ENCODE results near the gene PPP6R3.

PPP6R3 gene

GRCh38 chr11:68652683-68653156 is 192.2 kb downstream of the PPP6R3 start:
- H3K4me1 ChIP-seq (ENCODE audit: control insufficient read depth, insufficient read depth, low read length) = no peaks in the 10 kb centered on the region
- H3K36me3 ChIP-seq (ENCODE audit: control insufficient read depth, insufficient read depth, low read length) = no peaks in the 10 kb centered on the region
- no peaks in the 10 kb centered on the region for H3K27me3 ChIP-seq (ENCODE audit: control insufficient read depth, insufficient read depth, low read length)
- H3K27ac ChIP-seq (ENCODE audit: low read depth, low read length) = no peak overlapping the region
- no peaks in the 10 kb centered on the region for H3K9me3 ChIP-seq (ENCODE audit: control insufficient read depth, insufficient read depth, low read length)
- no peak overlapping the region for H3K4me3 ChIP-seq (ENCODE audit: low read depth, low read length)
- no peak overlapping the region for H3K9ac ChIP-seq (ENCODE audit: low read depth, low read length)

GRCh38 chr11:68653486-68654430 is 193.2 kb downstream of the PPP6R3 start:
- Histone ChIP-seq H3K36me3 (ENCODE audit: control insufficient read depth, insufficient read depth, low read length) (no peaks in the 10 kb centered on the region), H3K4me3 (ENCODE audit: low read depth, low read length) (no peak overlapping the region), H3K9ac (ENCODE audit: low read depth, low read length) (no peak overlapping the region), H3K27ac (ENCODE audit: low read depth, low read length) (no peak overlapping the region), H3K4me1 (ENCODE audit: control insufficient read depth, insufficient read depth, low read length) (no peaks in the 10 kb centered on the region), H3K27me3 (ENCODE audit: control insufficient read depth, insufficient read depth, low read length) (no peaks in the 10 kb centered on the region), H3K9me3 (ENCODE audit: control insufficient read depth, insufficient read depth, low read length) (no peaks in the 10 kb centered on the region)

GRCh38 chr11:68654978-68655377 is 194.4 kb downstream of the PPP6R3 start:
- no peaks in the 10 kb centered on the region for H3K36me3 ChIP-seq (ENCODE audit: control insufficient read depth, insufficient read depth, low read length)
- no peak overlapping the region for H3K27ac ChIP-seq (ENCODE audit: low read depth, low read length)
- no peak overlapping the region for H3K9ac ChIP-seq (ENCODE audit: low read depth, low read length)
- no peaks in the 10 kb centered on the region for H3K27me3 ChIP-seq (ENCODE audit: control insufficient read depth, insufficient read depth, low read length)
- no peaks in the 10 kb centered on the region for H3K9me3 ChIP-seq (ENCODE audit: control insufficient read depth, insufficient read depth, low read length)
- no peak overlapping the region for H3K4me3 ChIP-seq (ENCODE audit: low read depth, low read length)
- H3K4me1 ChIP-seq (ENCODE audit: control insufficient read depth, insufficient read depth, low read length) = no peaks in the 10 kb centered on the region

GRCh38 chr11:68655406-68655805 is 194.9 kb downstream of the PPP6R3 start:
- H3K4me1 ChIP-seq (ENCODE audit: control insufficient read depth, insufficient read depth, low read length) = no peaks in the 10 kb centered on the region
- H3K27me3 ChIP-seq (ENCODE audit: control insufficient read depth, insufficient read depth, low read length) = no peaks in the 10 kb centered on the region
- H3K9ac ChIP-seq (ENCODE audit: low read depth, low read length) = no peak overlapping the region
- no peaks in the 10 kb centered on the region for H3K9me3 ChIP-seq (ENCODE audit: control insufficient read depth, insufficient read depth, low read length)
- no peaks in the 10 kb centered on the region for H3K36me3 ChIP-seq (ENCODE audit: control insufficient read depth, insufficient read depth, low read length)
- H3K4me3 ChIP-seq (ENCODE audit: low read depth, low read length) = no peak overlapping the region
- no peak overlapping the region for H3K27ac ChIP-seq (ENCODE audit: low read depth, low read length)

- Histone ChIP-seq H3K9ac (ENCODE audit: low read depth, low read length) (no peak overlapping the region), H3K27ac (ENCODE audit: low read depth, low read length) (no peak overlapping the region), H3K4me3 (ENCODE audit: low read depth, low read length) (no peak overlapping the region), H3K36me3 (ENCODE audit: control insufficient read depth, insufficient read depth, low read length) (no peaks in the 10 kb centered on the region), H3K27me3 (ENCODE audit: control insufficient read depth, insufficient read depth, low read length) (no peaks in the 10 kb centered on the region), H3K9me3 (ENCODE audit: control insufficient read depth, insufficient read depth, low read length) (no peaks in the 10 kb centered on the region), H3K4me1 (ENCODE audit: control insufficient read depth, insufficient read depth, low read length) (no peaks in the 10 kb centered on the region)
Observed at GRCh38 chr11:68655806-68656205, 195.3 kb downstream of the PPP6R3 start.

GRCh38 chr11:68657021-68657780 is 196.6 kb downstream of the PPP6R3 start:
- no peaks in the 10 kb centered on the region for H3K27me3 ChIP-seq (ENCODE audit: control insufficient read depth, insufficient read depth, low read length)
- H3K9me3 ChIP-seq (ENCODE audit: control insufficient read depth, insufficient read depth, low read length) = no peaks in the 10 kb centered on the region
- no peaks in the 10 kb centered on the region for H3K4me1 ChIP-seq (ENCODE audit: control insufficient read depth, insufficient read depth, low read length)
- no peak overlapping the region for H3K4me3 ChIP-seq (ENCODE audit: low read depth, low read length)
- H3K36me3 ChIP-seq (ENCODE audit: control insufficient read depth, insufficient read depth, low read length) = no peaks in the 10 kb centered on the region
- no peak overlapping the region for H3K27ac ChIP-seq (ENCODE audit: low read depth, low read length)
- H3K9ac ChIP-seq (ENCODE audit: low read depth, low read length) = no peak overlapping the region

GRCh38 chr11:68658097-68658496 is 197.5 kb downstream of the PPP6R3 start:
- Histone ChIP-seq H3K27me3 (ENCODE audit: control insufficient read depth, insufficient read depth, low read length) (no peaks in the 10 kb centered on the region), H3K27ac (ENCODE audit: low read depth, low read length) (no peak overlapping the region), H3K4me3 (ENCODE audit: low read depth, low read length) (no peak overlapping the region), H3K36me3 (ENCODE audit: control insufficient read depth, insufficient read depth, low read length) (no peaks in the 10 kb centered on the region), H3K9me3 (ENCODE audit: control insufficient read depth, insufficient read depth, low read length) (no peaks in the 10 kb centered on the region), H3K9ac (ENCODE audit: low read depth, low read length) (no peak overlapping the region), H3K4me1 (ENCODE audit: control insufficient read depth, insufficient read depth, low read length) (no peaks in the 10 kb centered on the region)

- Histone ChIP-seq H3K9me3 (ENCODE audit: control insufficient read depth, insufficient read depth, low read length) (no peaks in the 10 kb centered on the region), H3K27ac (ENCODE audit: low read depth, low read length) (no peak overlapping the region), H3K4me1 (ENCODE audit: control insufficient read depth, insufficient read depth, low read length) (no peaks in the 10 kb centered on the region), H3K4me3 (ENCODE audit: low read depth, low read length) (no peak overlapping the region), H3K36me3 (ENCODE audit: control insufficient read depth, insufficient read depth, low read length) (no peaks in the 10 kb centered on the region), H3K9ac (ENCODE audit: low read depth, low read length) (no peak overlapping the region), H3K27me3 (ENCODE audit: control insufficient read depth, insufficient read depth, low read length) (no peaks in the 10 kb centered on the region)
Observed at GRCh38 chr11:68658661-68659060, 198.1 kb downstream of the PPP6R3 start.

- no peaks in the 10 kb centered on the region for H3K9me3 ChIP-seq (ENCODE audit: control insufficient read depth, insufficient read depth, low read length)
- no peak overlapping the region for H3K4me3 ChIP-seq (ENCODE audit: low read depth, low read length)
- no peaks in the 10 kb centered on the region for H3K4me1 ChIP-seq (ENCODE audit: control insufficient read depth, insufficient read depth, low read length)
- H3K36me3 ChIP-seq (ENCODE audit: control insufficient read depth, insufficient read depth, low read length) = no peaks in the 10 kb centered on the region
- no peak overlapping the region for H3K9ac ChIP-seq (ENCODE audit: low read depth, low read length)
- H3K27ac ChIP-seq (ENCODE audit: low read depth, low read length) = no peak overlapping the region
- H3K27me3 ChIP-seq (ENCODE audit: control insufficient read depth, insufficient read depth, low read length) = no peaks in the 10 kb centered on the region
Observed at GRCh38 chr11:68659158-68659921, 198.8 kb downstream of the PPP6R3 start.

- Histone ChIP-seq H3K27ac (ENCODE audit: low read depth, low read length) (no peak overlapping the region), H3K27me3 (ENCODE audit: control insufficient read depth, insufficient read depth, low read length) (no peaks in the 10 kb centered on the region), H3K9me3 (ENCODE audit: control insufficient read depth, insufficient read depth, low read length) (no peaks in the 10 kb centered on the region)
Observed at GRCh38 chr11:68660066-68660810, 199.7 kb downstream of the PPP6R3 start.

More at GRCh38 chr11:68660066-68660810, 199.7 kb downstream of the PPP6R3 start:
- Histone ChIP-seq H3K9ac (ENCODE audit: low read depth, low read length) (no peak overlapping the region), H3K36me3 (ENCODE audit: control insufficient read depth, insufficient read depth, low read length) (no peaks in the 10 kb centered on the region), H3K4me3 (ENCODE audit: low read depth, low read length) (no peak overlapping the region), H3K4me1 (ENCODE audit: control insufficient read depth, insufficient read depth, low read length) (no peaks in the 10 kb centered on the region)

Measured in HUES48 (cell line).